ENCODE results near the gene EEFSEC. TPM values are rescaled to one million over a fixed set of nuclear protein-coding genes. Genes with fewer than 3 reads are reported as not detected.

Gene EEFSEC
- total and polyA plus RNA-seq, 2 experiments from 2014 or later: 10.1 to 16.2 TPM

DNA sequence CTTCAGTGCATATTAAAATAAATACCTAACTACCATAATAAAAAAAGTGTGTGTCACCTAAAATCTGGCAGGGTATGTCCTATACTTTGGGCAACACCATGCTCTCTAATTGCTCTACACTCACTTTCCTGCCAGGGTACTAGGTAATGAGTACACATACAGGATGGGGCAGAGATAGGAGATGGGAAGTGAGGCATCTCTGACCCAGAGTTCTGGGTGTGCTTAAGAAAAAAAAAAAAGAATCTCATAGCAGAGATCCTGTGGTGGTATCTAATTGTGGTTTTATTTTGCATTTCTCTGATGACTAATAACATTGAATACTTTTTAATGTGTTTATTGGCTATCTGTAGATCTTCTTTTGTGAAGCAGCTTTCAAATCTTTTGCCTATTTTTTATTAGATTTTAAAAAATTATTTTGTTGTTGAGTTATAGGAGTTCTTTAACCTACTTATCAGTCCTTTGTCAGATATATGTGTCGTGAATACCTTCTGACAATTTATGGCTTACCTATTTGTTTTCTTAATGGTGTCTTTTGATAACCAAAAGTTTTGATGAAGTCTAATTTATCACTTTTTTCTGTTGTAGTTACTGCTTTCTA is 48.0 kb downstream of the EEFSEC start (continued):
- TF ChIP-seq ZNF462 (CRISPR knock-in tag; IDR thresholded peaks at IDR 0.05): no peak
- TF ChIP-seq NANOG (IDR thresholded peaks at IDR 0.05; ENCODE audit: borderline replicate concordance): no peak

DNA sequence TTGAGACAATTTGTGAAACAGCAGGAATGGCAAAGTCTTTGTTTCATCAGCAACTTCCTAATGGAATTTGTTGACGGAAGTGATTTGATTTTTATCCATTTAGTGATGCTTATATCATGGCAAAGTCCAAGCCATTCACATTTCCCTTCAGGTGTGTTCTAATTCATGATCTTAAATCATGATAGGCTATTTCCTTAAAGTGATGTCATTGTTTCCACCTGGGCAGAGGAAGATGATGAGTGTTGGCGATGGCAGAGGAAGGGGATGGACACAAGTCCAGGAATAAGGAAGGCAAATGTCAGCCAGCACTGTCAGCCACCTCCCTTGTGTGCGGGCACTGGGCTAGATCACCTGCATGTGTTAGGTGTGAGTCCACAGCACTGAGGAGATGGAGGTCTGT is 49.9 kb downstream of the EEFSEC start:
- H3K27ac ChIP-seq (ENCODE audit: low read depth): no peak overlapping the region
- peaks cover 24% of the 10 kb centered on the region for H3K4me1 ChIP-seq (ENCODE audit: insufficient read depth)
- no peaks in the 10 kb centered on the region for H3K79me2 ChIP-seq (replicated peaks; ENCODE audit: insufficient read depth)
- Mint-ChIP-seq H3K4me3 (no peak overlapping the region), H3K4me1 (peaks cover 21% of the 10 kb centered on the region), H3K27me3 (ENCODE audit: insufficient read depth, low read depth, poor library complexity) (no peaks in the 10 kb centered on the region), H3K9me3 (no peaks in the 10 kb centered on the region), H3K36me3 (ENCODE audit: low read depth) (no peaks in the 10 kb centered on the region), H3K27ac (no peak overlapping the region)
- H3K4me3 ChIP-seq: no peak overlapping the region
- H3K27me3 ChIP-seq (ENCODE audit: insufficient read depth): no peaks in the 10 kb centered on the region
- H3F3A ChIP-seq (replicated peaks; ENCODE audit: low read depth): no peaks in the 10 kb centered on the region
- DNase-seq (ENCODE audit: low spot score): no peak
- no peaks in the 10 kb centered on the region for H3K36me3 ChIP-seq (ENCODE audit: insufficient read depth)
- TF ChIP-seq EZH2 (IDR thresholded peaks at IDR 0.05; ENCODE audit: low read depth, unreplicated experiment) (no peak), CREB1 (CRISPR knock-in tag; IDR thresholded peaks at IDR 0.05; ENCODE audit: low read depth) (no peak), JUNB (IDR thresholded peaks at IDR 0.05; ENCODE audit: unreplicated experiment) (no peak), EZH2phosphoT487 (IDR thresholded peaks at IDR 0.05; ENCODE audit: unreplicated experiment) (no peak)
- no peaks in the 10 kb centered on the region for H4K20me1 ChIP-seq (replicated peaks; ENCODE audit: insufficient read depth)
- ATAC-seq: no peak
- no peaks in the 10 kb centered on the region for H3K9me2 ChIP-seq (ENCODE audit: insufficient read depth)
- no peak overlapping the region for H2AFZ ChIP-seq
- H3K4me2 ChIP-seq: no peak overlapping the region
